GM19035 (cell line): ENCODE results near the gene CFAP52.
"Not testable (repeated sequence)": the region's sequence is repeated elsewhere in the genome, so short reads cannot be mapped to it uniquely, and the experiment has no call there.

Source experiments
- ATAC-seq: cut with Tn5 transposase; IDR thresholded peaks from one replicate; pipeline ENCODE4 v1.9.1; 2021; ENCODE audit not compliant: unreplicated experiment

CFAP52 gene

DNA sequence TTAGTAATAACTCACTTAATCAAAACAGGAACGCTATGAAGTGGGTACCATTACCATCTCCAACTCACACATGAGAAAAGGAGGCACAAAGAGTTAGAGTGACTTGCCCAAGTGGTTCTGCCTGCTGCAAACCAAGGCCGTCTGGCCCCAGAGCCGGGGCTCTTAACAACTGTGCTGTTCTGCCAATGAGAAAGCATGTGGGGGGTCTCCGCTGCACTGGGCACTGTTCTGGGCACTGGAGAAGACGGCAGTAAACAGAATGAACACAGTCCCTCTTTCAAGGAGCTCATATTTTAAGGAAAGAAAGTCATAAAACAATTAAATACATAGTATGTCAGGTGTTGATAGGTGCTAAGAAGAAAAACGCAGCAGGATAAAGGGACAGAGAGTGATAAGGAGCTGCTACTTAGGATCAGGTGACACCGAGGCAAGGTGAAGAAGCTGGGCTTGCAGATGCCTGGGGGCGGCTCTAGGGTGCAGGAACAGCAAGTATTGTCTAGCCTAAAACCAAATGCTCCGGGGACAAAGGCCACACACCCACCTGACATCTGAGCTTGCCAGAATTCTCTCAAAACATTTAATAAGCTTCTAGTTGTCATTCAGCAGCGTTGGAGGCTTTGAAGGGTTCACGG is 7.4 kb upstream of the CFAP52 start:
- ATAC-seq = no peak

DNA sequence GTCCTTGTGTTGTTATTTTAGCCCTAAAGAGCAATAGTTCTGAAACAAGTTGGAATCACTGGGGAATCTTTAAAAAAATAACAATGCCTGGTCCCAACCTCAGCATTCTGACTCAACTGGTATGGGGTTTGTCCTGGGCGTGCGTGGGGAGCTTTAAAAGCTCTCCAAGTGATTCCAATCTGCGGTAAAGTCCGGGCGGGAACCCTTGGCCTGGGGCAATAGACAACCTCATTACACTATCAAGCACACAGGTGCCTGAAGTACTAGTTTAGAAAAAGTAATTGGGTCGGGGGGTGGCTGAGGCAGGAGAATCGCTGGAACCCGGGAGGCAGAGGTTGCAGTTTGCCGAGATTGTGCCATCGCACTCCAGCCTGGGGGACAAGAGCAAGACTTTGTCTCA is 5.2 kb upstream of the CFAP52 start:
- no peak for ATAC-seq

DNA sequence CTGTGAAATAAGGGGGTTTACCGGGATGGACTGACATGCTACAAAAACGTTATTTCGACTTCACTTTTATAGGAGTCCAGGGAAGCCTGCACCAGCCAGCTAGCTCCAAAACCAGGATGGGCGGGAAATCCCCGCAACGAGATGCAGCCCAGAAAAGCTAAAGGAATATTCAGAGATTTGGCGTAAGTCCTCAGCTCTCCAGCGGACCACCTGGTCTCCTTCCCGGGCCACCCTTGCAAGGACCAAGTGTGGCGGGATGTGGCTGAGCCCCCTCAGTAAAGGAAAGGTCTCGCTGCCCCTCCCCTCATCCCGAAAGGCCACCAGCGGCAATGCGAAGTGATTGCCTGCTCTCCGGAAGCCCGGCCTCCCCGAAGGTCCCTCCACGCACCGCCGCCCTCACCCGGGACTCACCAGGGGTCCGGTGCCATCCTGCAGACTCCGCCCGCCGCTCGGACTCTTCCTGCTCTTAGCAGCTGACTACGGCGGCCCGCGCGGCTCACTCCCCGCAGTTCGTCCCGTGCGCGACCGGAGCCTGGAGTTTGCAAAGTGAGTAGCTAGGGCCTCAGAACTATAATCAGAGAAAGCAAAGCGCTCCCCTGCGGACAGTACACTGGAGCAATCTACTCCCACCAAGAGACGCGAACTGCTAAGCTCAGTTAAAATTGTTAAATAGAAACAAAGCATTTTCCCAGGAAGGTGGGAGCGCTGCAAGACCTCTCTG is 901 bp upstream of the CFAP52 start, which contains the start of gene STX8:
TSS of gene STX8 (minus strand) at position 440 of the 721 bp plus-strand sequence. CDS start at position 428, 12 bp downstream.
- peak; percentile 81 for ATAC-seq

DNA sequence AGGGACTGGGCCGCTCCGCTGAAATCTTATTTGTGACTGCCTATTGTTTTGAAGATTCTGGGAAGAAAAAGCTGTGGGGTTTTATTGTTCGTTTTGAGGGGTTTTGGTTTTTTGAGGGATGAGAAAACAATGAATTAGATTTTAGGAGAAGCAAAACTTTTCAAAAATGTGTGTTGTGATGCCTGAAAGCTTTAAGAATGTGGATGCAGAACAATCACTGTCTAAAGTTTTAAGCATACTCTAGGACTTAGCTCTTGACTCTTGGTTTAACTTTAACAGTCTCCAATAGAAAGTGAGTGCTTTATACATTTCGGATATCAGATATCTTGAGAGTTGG is 899 bp downstream of the CFAP52 start:
- no peak for ATAC-seq

DNA sequence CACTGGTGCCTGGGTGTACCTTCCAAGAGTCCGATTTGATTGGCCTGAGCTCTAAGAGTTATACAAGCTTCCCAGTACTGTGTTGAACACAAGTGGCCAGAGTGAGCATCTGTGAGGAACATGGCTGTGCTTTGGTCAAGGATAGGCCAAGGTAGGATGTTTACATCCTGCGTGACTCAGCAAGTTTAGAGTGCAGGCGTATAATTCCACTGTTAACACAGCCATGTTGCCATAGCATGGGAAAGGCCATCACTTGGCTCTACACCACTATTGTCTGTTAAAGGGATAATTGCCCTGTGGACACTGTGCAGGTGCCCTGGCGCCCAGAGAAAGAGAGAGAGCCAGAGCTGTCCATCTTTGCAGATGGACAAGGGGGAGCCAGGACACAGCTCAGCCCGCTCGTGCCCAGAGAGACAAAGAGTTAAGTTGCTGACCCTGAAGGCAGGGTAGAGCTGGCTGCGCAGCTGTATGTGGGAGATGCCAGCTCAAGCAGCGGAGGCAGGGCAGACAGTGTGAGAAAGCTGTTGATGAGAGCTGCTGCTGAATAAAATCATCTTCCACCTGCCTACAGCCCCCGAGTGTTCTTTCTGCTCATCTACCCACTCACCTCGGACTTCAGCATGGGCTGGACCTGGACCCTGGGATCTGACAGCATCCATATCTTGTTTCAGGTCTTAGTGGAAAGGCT is 11.7 kb downstream of the CFAP52 start:
- no peak for ATAC-seq

DNA sequence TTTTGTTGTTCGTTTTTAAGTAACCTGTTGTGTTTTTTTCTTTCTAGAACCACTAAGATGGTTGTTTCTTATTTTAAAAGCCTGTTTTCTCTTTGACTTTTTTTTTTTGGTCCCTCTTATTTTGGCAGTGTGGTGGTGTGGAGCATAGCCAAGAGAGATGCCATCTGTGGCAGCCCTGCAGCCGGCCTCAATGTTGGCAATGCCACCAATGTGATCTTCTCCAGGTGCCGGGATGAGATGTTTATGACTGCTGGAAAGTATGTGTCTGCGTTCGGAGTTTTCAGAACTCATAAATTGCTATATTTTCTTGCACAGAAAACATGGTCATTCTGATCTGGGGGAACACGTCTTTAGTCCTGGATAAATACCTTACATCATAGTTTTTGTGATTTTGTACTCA is 17.6 kb downstream of the CFAP52 start:
- no peak for ATAC-seq

DNA sequence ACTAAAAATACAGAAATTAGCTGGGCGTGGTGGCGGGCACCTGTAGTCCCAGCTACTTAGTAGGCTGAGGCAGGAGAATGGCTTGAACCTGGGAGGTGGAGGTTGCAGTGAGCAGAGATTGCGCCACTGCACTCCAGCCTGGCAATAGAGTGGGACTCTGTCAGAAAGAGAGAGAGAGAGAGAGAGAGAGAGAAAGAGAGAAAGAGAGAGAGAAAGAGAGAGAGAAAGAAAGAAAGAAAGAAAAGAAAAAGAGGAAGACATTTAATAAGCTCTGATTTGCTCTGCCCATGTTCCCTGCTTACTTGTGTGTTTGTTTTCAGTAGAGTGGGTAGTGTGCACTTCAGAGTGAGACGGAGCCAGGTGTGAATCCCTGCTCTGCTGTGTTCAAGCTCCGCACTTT is 21.2 kb downstream of the CFAP52 start:
- ATAC-seq = not testable (repeated sequence)

DNA sequence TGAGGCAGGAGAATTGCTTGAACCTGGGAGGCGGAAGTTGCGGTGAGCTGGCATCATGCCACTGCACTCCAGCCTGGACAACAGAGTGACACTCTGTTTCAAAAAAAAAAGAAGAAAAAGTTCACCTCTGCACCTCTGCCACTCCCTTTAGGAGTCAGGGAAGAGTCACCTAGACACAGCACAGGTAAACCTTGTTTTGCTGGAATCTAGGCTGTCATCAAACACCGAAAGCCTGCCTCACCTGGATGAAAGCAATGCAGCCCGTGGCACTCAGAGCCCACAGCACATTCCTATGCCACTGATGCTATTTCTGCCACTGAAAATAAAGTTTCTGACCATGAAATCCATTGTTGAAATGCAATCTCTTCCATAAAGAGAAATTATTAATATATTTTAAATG is 22.2 kb downstream of the CFAP52 start:
- ATAC-seq = no peak

DNA sequence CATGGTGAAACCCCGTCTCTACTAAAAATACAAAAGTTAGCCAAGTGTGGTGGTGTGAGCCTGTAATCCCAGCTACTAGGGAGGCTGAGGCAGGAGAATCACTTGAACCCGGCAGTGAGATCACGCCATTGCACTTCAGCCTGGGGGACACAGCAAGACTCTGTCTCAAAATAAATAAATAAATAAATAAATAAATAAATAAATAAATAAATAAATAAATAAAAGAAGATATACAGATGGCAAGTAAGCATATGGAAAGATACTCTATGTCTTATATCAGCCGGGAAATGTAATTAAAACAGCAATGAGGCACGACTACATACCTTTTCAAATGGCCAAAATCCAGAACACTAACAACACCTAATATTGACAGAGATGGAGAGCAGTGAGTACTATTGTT is 28.1 kb downstream of the CFAP52 start:
- not testable (repeated sequence) for ATAC-seq

DNA sequence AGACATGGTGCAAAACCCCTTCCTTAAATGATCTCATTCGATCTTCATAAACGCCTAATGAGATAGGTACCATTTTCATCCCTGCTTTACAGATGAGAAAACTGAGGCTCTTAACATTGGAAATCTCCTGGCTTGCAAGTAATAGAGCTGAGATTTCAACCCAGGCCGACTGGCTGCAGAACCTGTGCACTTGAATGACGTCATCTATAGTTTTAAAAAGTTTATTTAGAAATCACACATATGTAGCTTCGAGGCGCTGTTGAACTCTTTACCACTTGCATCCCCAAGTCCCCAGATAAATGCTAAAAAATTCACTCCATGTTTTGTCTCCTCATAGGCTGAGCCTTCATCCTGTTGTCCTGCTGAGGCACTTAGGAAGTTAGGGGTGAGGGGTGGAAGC is 30.0 kb downstream of the CFAP52 start:
- ATAC-seq = no peak

DNA sequence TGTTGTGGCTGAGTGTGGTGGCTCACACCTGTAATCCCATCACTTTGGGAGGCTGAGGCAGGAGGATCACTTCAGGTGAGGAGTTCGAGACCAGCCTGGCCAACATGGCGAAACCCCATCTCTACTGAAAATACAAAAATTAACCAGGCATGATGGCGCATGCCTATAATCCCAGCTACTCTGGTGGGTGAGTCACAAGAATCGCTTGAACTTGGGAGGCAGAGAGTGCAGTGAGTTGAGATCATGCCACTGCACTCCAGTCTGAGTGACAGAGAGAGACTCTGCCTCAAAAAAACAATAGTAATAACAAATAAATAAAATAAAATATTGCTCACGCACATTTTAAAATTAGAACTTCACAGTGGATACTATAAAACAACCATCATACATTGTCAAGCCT is 30.6 kb downstream of the CFAP52 start:
- not testable (repeated sequence) for ATAC-seq

DNA sequence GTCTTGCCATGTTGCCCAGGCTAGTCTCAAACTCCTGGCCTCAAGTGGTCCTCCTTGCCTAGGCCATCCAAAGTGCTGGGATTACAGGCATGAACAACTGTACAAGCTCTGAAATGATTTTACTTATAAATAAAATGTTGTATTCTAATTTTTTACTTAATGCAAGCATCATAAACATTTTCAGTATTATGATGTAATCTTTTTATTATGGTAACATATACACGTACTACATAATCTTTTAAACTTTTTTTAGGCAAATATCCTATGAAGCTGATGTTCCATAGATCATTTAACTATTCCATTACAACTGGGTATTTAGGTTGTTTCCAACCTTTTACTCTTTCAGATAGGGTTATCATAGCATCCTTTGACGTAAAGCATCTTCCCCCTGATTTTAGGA is 35.1 kb downstream of the CFAP52 start:
- ATAC-seq = no peak

DNA sequence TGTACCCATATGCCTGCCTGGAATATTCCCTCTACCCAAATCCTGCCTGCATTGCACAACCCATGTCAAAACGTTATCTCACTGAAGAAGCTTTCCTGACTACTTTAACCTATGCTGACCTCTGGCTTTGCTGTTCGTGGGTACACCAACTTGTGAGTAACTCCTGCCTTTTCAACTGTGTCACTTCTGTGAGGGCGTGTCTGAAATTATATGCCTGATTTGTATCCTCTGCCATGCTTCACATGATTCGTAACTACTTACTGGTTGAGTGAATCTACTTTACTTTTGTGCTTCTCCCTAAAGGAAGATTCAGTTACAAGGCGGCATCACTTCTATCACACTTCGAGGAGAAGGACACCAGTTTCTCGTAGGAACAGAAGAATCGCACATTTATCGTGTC is 35.6 kb downstream of the CFAP52 start:
- no peak for ATAC-seq

DNA sequence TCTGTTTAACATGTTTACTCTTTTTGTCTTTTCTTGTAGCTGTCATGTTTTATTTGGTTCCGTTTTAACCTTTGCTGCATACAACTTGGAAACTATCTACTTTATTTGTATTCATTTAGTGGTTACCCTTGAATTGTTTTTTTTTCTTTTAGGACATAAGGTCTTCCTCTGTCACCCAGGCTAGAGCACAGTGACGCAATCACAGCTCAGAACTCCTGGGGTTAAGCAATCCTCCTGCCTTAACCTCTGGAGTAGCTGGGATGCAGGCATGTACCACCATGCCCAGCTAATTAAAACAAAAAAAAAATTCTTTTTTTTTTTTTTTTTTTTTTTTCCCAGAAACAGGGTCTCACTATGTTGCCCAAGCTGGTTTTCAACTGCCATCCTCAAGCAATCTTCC is 39.0 kb downstream of the CFAP52 start:
- ATAC-seq = no peak

DNA sequence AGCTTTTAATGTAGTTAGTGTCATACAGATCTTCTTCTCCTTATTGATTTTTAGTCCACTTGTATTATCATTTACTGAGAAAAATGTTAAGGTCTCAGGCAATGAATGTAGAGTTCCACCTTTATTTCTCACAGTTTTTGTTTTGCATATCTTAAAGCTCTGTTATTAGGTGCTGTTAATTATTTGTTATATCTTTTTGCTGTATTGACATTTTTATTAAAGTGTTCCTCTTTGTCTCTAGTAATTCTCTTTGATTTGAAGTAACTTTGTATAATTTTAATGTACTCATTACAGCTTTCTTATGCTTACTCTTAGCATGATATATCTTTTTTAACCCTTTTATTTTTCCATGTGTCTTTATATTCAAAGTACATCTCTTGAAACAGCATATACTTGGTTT is 46.5 kb downstream of the CFAP52 start:
- ATAC-seq = no peak

DNA sequence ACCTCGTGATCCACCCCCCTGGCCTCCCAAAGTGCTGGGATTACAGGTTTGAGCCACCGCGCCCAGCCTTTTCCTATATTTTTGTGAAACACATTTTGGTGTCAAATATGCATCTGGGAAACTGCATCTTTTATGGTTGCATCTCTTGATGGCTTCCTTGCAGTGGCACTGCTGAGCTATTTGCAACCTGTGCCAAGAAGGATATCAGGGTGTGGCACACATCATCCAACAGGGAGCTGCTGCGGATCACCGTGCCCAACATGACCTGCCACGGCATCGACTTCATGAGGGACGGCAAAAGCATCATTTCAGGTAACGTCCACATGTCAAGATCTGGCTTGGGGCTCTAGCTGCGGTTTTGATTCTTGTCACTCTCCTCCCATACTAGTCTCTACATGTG is 52.1 kb downstream of the CFAP52 start:
- no peak for ATAC-seq

DNA sequence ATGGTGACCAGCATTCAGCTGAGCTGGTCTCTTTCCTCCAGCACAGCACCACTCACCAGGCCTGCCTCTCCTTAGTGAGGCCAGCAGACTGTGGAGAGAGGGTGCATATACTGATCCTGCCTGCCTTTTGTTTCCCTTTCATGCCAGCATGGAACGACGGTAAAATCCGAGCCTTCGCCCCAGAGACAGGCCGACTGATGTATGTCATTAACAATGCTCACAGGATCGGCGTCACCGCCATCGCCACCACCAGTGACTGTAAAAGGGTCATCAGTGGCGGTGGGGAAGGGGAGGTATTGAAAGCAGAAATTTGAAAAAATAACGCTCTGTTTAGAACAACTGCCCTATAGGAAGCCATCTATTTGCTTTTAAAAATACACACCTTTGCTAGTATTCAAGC is 56.3 kb downstream of the CFAP52 start:
- no peak for ATAC-seq

DNA sequence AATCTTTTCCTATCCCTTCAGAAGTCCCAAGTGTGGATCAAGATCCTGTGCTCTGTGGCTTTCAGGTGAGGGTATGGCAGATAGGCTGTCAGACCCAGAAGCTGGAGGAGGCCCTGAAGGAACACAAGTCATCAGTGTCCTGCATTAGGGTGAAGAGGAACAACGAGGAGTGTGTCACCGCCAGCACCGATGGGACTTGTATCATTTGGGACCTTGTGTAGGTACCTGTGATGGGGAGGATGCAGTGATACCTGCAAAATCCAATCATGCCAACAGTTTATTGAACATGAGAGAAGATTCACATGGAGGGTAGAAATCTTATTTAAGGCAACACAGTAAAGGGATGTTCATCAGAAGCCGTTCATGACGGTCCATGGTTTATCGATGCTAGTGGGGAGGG is 58.9 kb downstream of the CFAP52 start:
- ATAC-seq = no peak

DNA sequence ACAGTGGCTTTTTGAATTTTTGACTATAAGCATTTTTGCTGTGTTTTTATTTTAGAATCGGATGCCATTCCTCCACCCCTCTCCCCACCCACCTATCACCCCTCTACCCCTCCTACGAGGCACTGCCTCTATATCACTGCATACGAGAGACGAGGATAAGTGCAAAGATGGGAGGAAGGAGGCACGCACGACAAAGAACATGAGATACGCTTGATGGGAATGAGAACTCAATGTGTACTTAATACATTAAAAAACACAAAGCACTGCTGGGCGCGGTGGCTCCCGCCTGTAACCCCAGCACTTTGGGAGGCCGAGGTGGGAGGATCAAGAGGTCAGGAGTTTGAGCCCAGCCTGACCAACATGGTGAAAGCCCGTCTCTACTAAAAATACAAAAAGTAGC is 60.1 kb downstream of the CFAP52 start:
- ATAC-seq = no peak

DNA sequence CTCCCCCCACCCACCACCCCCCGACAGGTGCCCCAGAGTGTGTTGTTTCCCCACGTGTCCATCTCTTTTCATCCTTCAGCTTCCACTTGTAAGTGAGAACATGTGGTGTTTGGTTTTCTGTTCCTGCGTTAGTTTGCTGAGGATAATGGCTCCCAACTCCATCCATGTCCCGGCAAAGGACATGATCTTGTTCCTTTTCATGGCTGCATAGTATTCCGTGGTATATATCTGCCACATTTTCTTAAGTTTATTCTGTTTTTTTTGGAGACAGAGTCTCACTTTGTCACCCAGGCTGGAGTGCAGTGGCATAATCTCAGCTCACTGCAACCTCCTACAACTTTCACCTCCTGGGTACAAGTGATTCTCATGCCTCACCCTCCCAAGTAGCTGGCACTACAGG is 63.9 kb downstream of the CFAP52 start:
- ATAC-seq = not testable (repeated sequence)

DNA sequence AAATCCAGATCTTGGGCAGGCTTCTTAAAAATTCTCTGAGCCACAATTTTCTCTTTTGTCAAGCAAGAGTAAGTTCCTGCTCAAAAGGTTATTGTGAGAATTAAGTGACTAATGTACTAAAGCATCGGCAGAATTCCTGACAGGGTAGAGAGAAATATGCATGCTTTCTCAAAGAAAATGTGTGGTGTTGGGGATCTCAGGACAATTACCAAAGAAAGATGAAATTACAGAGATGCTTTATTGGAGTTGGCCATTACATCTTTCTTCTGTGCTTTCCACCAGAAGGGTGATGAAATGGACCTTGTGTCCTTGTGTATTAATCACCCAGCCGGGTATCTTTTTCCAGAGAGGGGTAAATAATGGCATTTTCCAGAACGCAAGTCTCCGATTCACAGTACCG is 67.2 kb downstream of the CFAP52 start:
- no peak for ATAC-seq
